PC-3 (cell line): ENCODE results near the gene SYTL1.

Experiments
- CTCF ChIP-seq: fragments of 300-600 bp; sonication (generic); conservative IDR thresholded peaks from 2 replicates; pipeline ENCODE4 v1.5.1; 2017; ENCODE audit warnings: antibody characterized with exemption, low read depth, mild to moderate bottlenecking, low read length
- EZH2 ChIP-seq: fragments of 300-600 bp; sonication (generic); IDR thresholded peaks from one replicate; pipeline ENCODE4 v1.6.1; 2017; ENCODE audit warnings: antibody characterized with exemption, mild to moderate bottlenecking, low read length; ENCODE audit not compliant: unreplicated experiment
- EZH2phosphoT487 ChIP-seq: fragments of 300-600 bp; sonication (generic); IDR thresholded peaks from 2 replicates; pipeline ENCODE4 v1.6.1; 2018; ENCODE audit warnings: mild to moderate bottlenecking, antibody characterized with exemption, low read length, borderline replicate concordance

- TF ChIP-seq CTCF (no peak), EZH2 (no peak), EZH2phosphoT487 (no peak)
Observed at GRCh38 chr1:27298632-27299384, 43.0 kb upstream of the SYTL1 start.
